ENCODE data around the gene MRPS24.

- no peak for TF ChIP-seq ZFP30 (CRISPR knock-in tag; IDR thresholded peaks at IDR 0.05)
- no peak for TF ChIP-seq PATZ1 (CRISPR knock-in tag; IDR thresholded peaks at IDR 0.05; ENCODE audit: borderline replicate concordance)
- no peak for TF ChIP-seq OSR1 (CRISPR knock-in tag; IDR thresholded peaks at IDR 0.05)
Observed at GRCh38 chr7:43915907-43916306, 46.6 kb upstream of the MRPS24 start.
